ENCODE results near the gene DBP.
A peak's percentile ranks its signal among the peaks of the same experiment; 100 is the strongest.

DBP gene

GRCh38 chr19:48615231-48616040 lies 21.7 kb downstream of the DBP start (continued):
- TF ChIP-seq ZNF23 (tag by site-specific recombination; IDR thresholded peaks at IDR 0.05; ENCODE audit: borderline replicate concordance) = no peak
- no peak for TF ChIP-seq ZNF19 (tag by site-specific recombination; IDR thresholded peaks at IDR 0.05; ENCODE audit: low read depth)
- TF ChIP-seq ZNF585B (tag by site-specific recombination; IDR thresholded peaks at IDR 0.05) = no peak
- TF ChIP-seq AEBP2 (tag by site-specific recombination; IDR thresholded peaks at IDR 0.05; ENCODE audit: borderline replicate concordance) = no peak
- TF ChIP-seq, protein P1, sequence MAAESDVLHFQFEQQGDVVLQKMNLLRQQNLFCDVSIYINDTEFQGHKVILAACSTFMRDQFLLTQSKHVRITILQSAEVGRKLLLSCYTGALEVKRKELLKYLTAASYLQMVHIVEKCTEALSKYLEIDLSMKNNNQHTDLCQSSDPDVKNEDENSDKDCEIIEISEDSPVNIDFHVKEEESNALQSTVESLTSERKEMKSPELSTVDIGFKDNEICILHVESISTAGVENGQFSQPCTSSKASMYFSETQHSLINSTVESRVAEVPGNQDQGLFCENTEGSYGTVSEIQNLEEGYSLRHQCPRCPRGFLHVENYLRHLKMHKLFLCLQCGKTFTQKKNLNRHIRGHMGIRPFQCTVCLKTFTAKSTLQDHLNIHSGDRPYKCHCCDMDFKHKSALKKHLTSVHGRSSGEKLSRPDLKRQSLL (tag by site-specific recombination; IDR thresholded peaks at IDR 0.05) = no peak
- no peak for TF ChIP-seq ZNF302 (tag by site-specific recombination; IDR thresholded peaks at IDR 0.05; ENCODE audit: low read depth)
- no peak for TF ChIP-seq ZNF513 (tag by site-specific recombination; IDR thresholded peaks at IDR 0.05)
- TF ChIP-seq, protein P2, sequence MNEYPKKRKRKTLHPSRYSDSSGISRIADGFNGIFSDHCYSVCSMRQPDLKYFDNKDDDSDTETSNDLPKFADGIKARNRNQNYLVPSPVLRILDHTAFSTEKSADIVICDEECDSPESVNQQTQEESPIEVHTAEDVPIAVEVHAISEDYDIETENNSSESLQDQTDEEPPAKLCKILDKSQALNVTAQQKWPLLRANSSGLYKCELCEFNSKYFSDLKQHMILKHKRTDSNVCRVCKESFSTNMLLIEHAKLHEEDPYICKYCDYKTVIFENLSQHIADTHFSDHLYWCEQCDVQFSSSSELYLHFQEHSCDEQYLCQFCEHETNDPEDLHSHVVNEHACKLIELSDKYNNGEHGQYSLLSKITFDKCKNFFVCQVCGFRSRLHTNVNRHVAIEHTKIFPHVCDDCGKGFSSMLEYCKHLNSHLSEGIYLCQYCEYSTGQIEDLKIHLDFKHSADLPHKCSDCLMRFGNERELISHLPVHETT (tag by site-specific recombination; IDR thresholded peaks at IDR 0.05) = no peak
- TF ChIP-seq ZNF335 (tag by site-specific recombination; conservative IDR thresholded peaks at IDR 0.05) = 0 out of 2 replicates have a peak, but pooled peaks have one; percentile 42
- 0 out of 2 replicates have a peak, but pooled peaks have one; percentile 0 for TF ChIP-seq YY2 (tag by site-specific recombination; IDR thresholded peaks at IDR 0.05)
- no peak for TF ChIP-seq FEZF1 (tag by site-specific recombination; IDR thresholded peaks at IDR 0.05)
- no peak for TF ChIP-seq ZNF394 (tag by site-specific recombination; IDR thresholded peaks at IDR 0.05; ENCODE audit: borderline replicate concordance)
- TF ChIP-seq ZNF324 (tag by site-specific recombination; IDR thresholded peaks at IDR 0.05) = no peak
- no peak for TF ChIP-seq SP2 (tag by site-specific recombination; IDR thresholded peaks at IDR 0.05)
- TF ChIP-seq ZNF571 (tag by site-specific recombination; IDR thresholded peaks at IDR 0.05) = no peak
- TF ChIP-seq ZBTB48 (tag by site-specific recombination; IDR thresholded peaks at IDR 0.05) = no peak
- TF ChIP-seq ZNF624 (tag by site-specific recombination; IDR thresholded peaks at IDR 0.05) = no peak
- TF ChIP-seq ZNF223 (tag by site-specific recombination; IDR thresholded peaks at IDR 0.05) = 0 out of 2 replicates have a peak, but pooled peaks have one; percentile 7
- no peak for TF ChIP-seq TCF7L2 (IDR thresholded peaks at IDR 0.05; ENCODE audit: borderline replicate concordance, low read depth, low read length)
- TF ChIP-seq PRDM2 (tag by site-specific recombination; IDR thresholded peaks at IDR 0.05; ENCODE audit: borderline replicate concordance) = no peak
- no peak for TF ChIP-seq ZNF623 (tag by site-specific recombination; IDR thresholded peaks at IDR 0.05)
- TF ChIP-seq IKZF3 (tag by site-specific recombination; IDR thresholded peaks at IDR 0.05) = 0 out of 2 replicates have a peak, but pooled peaks have one; percentile 40
- no peak for TF ChIP-seq SETDB1 (IDR thresholded peaks at IDR 0.05; ENCODE audit: insufficient read length, low read length)
